SK-N-SH (cell line): ENCODE measurements around the gene SIDT2.

Source experiments
- TCF12 ChIP-seq: IDR thresholded peaks from 2 replicates; pipeline ENCODE4 v1.4.0; 2012
- TF ChIP-seq, protein P1 (sequence below): IDR thresholded peaks from 2 replicates; pipeline ENCODE4 v1.6.1; 2012; ENCODE audit warnings: mild to moderate bottlenecking, low read depth, low read length, moderate library complexity

DNA sequence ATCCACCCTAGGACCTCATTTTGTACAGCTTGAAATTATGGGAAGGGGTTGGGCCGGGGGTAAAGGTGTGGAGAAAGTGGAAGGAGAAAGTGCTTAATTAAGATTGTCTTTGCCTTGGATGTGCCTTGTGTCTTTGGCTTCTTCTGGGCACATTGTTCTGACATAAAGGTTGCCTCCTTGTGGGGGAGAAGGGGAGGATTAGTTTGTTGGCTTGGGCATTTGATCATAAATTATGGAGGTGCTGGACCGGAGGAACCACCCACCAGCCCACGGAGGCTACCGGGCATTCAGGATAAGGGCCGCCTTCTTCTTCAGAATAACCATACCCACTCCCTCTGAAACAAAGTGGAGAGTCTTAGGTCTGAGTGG is 33.2 kb upstream of the SIDT2 start:
- TF ChIP-seq TCF12: no peak
- TF ChIP-seq, protein P1, sequence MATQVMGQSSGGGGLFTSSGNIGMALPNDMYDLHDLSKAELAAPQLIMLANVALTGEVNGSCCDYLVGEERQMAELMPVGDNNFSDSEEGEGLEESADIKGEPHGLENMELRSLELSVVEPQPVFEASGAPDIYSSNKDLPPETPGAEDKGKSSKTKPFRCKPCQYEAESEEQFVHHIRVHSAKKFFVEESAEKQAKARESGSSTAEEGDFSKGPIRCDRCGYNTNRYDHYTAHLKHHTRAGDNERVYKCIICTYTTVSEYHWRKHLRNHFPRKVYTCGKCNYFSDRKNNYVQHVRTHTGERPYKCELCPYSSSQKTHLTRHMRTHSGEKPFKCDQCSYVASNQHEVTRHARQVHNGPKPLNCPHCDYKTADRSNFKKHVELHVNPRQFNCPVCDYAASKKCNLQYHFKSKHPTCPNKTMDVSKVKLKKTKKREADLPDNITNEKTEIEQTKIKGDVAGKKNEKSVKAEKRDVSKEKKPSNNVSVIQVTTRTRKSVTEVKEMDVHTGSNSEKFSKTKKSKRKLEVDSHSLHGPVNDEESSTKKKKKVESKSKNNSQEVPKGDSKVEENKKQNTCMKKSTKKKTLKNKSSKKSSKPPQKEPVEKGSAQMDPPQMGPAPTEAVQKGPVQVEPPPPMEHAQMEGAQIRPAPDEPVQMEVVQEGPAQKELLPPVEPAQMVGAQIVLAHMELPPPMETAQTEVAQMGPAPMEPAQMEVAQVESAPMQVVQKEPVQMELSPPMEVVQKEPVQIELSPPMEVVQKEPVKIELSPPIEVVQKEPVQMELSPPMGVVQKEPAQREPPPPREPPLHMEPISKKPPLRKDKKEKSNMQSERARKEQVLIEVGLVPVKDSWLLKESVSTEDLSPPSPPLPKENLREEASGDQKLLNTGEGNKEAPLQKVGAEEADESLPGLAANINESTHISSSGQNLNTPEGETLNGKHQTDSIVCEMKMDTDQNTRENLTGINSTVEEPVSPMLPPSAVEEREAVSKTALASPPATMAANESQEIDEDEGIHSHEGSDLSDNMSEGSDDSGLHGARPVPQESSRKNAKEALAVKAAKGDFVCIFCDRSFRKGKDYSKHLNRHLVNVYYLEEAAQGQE: no peak
